ENCODE measurements around the gene NR4A1. TPM values are rescaled to one million over a fixed set of nuclear protein-coding genes. Genes with fewer than 3 reads are reported as not detected.

Gene NR4A1
- total RNA-seq, 1 donor from 2014 or later, result 11.4 TPM

DNA sequence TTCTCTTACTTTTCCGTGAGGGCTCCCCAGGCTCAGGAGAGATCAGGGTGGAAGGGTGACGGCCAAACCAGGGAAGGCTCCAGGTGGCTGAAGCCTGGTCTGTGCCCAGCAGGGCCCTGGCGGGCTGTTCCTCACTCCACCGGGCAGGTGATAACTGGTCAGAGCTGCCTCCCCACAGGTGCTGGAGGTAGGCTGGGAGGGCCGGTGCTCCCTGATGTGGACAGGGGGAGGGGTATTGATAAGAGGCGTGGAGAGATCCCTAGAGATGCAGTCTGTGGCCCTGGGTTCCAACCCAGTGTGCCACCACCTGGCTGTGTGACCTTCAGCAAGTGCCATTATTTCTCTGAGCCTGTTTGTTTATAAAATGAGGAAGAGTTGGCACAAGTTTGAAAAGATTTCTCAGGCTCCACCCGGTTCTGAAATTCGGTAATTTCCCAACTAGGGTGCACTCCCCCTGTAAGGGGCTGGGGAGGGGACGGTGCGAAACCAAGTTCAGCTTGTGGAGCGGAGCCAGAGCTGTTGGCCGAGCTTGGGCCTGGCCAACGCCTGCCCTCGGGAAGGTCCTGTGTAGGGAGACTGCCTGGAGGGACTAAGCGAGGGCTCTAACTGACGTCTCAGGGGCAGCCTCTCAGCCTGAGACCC, 1.0 kb upstream of the NR4A1 start:
- Mint-ChIP-seq H3K36me3 (no peaks in the 10 kb centered on the region), H3K27me3 (peaks cover 17% of the 10 kb centered on the region), H3K4me3 (peak overlapping the region; percentile 92), H3K9me3 (no peaks in the 10 kb centered on the region), H3K4me1 (ENCODE audit: unreplicated experiment) (peaks cover 24% of the 10 kb centered on the region), H3K27ac (peak overlapping the region; percentile 97)
- TF ChIP-seq, protein P1, sequence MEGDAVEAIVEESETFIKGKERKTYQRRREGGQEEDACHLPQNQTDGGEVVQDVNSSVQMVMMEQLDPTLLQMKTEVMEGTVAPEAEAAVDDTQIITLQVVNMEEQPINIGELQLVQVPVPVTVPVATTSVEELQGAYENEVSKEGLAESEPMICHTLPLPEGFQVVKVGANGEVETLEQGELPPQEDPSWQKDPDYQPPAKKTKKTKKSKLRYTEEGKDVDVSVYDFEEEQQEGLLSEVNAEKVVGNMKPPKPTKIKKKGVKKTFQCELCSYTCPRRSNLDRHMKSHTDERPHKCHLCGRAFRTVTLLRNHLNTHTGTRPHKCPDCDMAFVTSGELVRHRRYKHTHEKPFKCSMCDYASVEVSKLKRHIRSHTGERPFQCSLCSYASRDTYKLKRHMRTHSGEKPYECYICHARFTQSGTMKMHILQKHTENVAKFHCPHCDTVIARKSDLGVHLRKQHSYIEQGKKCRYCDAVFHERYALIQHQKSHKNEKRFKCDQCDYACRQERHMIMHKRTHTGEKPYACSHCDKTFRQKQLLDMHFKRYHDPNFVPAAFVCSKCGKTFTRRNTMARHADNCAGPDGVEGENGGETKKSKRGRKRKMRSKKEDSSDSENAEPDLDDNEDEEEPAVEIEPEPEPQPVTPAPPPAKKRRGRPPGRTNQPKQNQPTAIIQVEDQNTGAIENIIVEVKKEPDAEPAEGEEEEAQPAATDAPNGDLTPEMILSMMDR (conservative IDR thresholded peaks at IDR 0.05), result no peak
- DNase-seq (ENCODE audit: extremely low spot score, unreplicated experiment), result no peak

GRCh38 chr12:52052468-52053186, 1.4 kb downstream of the NR4A1 start:
- Mint-ChIP-seq H3K4me1 (ENCODE audit: unreplicated experiment) (peaks cover 24% of the 10 kb centered on the region), H3K27ac (peak overlapping the region; percentile 97), H3K4me3 (peak overlapping the region; percentile 92), H3K9me3 (no peaks in the 10 kb centered on the region), H3K27me3 (peaks cover 17% of the 10 kb centered on the region), H3K36me3 (no peaks in the 10 kb centered on the region)
- no peak for DNase-seq (ENCODE audit: extremely low spot score, unreplicated experiment)
- TF ChIP-seq, protein P1 (conservative IDR thresholded peaks at IDR 0.05), result no peak

- Mint-ChIP-seq H3K27me3 (peaks cover 17% of the 10 kb centered on the region), H3K4me3 (no peak overlapping the region), H3K9me3 (no peaks in the 10 kb centered on the region), H3K36me3 (no peaks in the 10 kb centered on the region), H3K4me1 (ENCODE audit: unreplicated experiment) (peaks cover 24% of the 10 kb centered on the region), H3K27ac (peak overlapping the region; percentile 34)
- no peak for DNase-seq (ENCODE audit: extremely low spot score, unreplicated experiment)
- TF ChIP-seq, protein P1 (conservative IDR thresholded peaks at IDR 0.05), result no peak
Measured at GRCh38 chr12:52053536-52054209, 2.4 kb downstream of the NR4A1 start.

GRCh38 chr12:52054231-52054832, 3.1 kb downstream of the NR4A1 start:
- H3K9me3 Mint-ChIP-seq, result no peaks in the 10 kb centered on the region
- no peak for DNase-seq (ENCODE audit: extremely low spot score, unreplicated experiment)
- H3K4me1 Mint-ChIP-seq (ENCODE audit: unreplicated experiment), result peaks cover 20% of the 10 kb centered on the region
- TF ChIP-seq, protein P1 (conservative IDR thresholded peaks at IDR 0.05), result no peak
- no peaks in the 10 kb centered on the region for H3K36me3 Mint-ChIP-seq
- H3K27me3 Mint-ChIP-seq, result peaks cover 14% of the 10 kb centered on the region
- no peak overlapping the region for H3K4me3 Mint-ChIP-seq
- peak overlapping the region; percentile 34 for H3K27ac Mint-ChIP-seq

GRCh38 chr12:52054833-52055730, 3.8 kb downstream of the NR4A1 start:
- H3K36me3 Mint-ChIP-seq, result no peaks in the 10 kb centered on the region
- no peak overlapping the region for H3K27ac Mint-ChIP-seq
- H3K27me3 Mint-ChIP-seq, result peaks cover 7% of the 10 kb centered on the region
- TF ChIP-seq, protein P1 (conservative IDR thresholded peaks at IDR 0.05), result no peak
- H3K9me3 Mint-ChIP-seq, result no peaks in the 10 kb centered on the region
- peaks cover 13% of the 10 kb centered on the region for H3K4me1 Mint-ChIP-seq (ENCODE audit: unreplicated experiment)
- no peak for DNase-seq (ENCODE audit: extremely low spot score, unreplicated experiment)
- H3K4me3 Mint-ChIP-seq, result no peak overlapping the region

All from type B pancreatic cell (in vitro differentiated cells).